ENCODE results near the gene KMT2D. TPM values are rescaled to one million over a fixed set of nuclear protein-coding genes. Genes with fewer than 3 reads are reported as not detected.

The KMT2D gene
- total RNA-seq, 4 donors from 2014 or later: 29.4 to 67.9 (median 47.9) TPM

GRCh38 chr12:49094975-49095365 lies 34.4 kb upstream of the KMT2D start:
- Histone ChIP-seq H3K9me3 (no peaks in the 10 kb centered on the region), H3K4me3 (peak overlapping the region in 2 of 4 donors; percentile 27 to 59), H3K27me3 (peaks cover 15 to 51% (median 26%) of the 10 kb centered on the region in 4 donors), H3K27ac (no peak overlapping the region), H3K4me1 (peaks cover 34 to 50% (median 45%) of the 10 kb centered on the region in 3 donors), H3K36me3 (peaks cover 5 to 41% (median 8%) of the 10 kb centered on the region in 3 donors)
- TF ChIP-seq, protein P1, sequence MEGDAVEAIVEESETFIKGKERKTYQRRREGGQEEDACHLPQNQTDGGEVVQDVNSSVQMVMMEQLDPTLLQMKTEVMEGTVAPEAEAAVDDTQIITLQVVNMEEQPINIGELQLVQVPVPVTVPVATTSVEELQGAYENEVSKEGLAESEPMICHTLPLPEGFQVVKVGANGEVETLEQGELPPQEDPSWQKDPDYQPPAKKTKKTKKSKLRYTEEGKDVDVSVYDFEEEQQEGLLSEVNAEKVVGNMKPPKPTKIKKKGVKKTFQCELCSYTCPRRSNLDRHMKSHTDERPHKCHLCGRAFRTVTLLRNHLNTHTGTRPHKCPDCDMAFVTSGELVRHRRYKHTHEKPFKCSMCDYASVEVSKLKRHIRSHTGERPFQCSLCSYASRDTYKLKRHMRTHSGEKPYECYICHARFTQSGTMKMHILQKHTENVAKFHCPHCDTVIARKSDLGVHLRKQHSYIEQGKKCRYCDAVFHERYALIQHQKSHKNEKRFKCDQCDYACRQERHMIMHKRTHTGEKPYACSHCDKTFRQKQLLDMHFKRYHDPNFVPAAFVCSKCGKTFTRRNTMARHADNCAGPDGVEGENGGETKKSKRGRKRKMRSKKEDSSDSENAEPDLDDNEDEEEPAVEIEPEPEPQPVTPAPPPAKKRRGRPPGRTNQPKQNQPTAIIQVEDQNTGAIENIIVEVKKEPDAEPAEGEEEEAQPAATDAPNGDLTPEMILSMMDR (IDR thresholded peaks at IDR 0.05): no peak
- TF ChIP-seq POLR2A (IDR thresholded peaks at IDR 0.05): no peak
- no peak for DNase-seq
- WGBS, 2 donors: 56 to 69% methylated on average over 2 of the region's 2 CpGs
- intact Hi-C loops (cut with DNase I): loop anchor here (10.0 kb wide), 1 partner anchor 140 kb away; no protein-coding TSS in a partner anchor

GRCh38 chr12:49094160-49094974 lies 33.8 kb upstream of the KMT2D start, which contains the start of gene DHH:
Gene DHH (minus strand): TSS chr12:49094801. CDS start chr12:49094512, 289 bp downstream.
- intact Hi-C loops (cut with DNase I): loop anchor here (10.0 kb wide), 1 partner anchor 140 kb away; no protein-coding TSS in a partner anchor
- Histone ChIP-seq H3K36me3 (peaks cover 5 to 35% (median 8%) of the 10 kb centered on the region in 3 donors), H3K9me3 (no peaks in the 10 kb centered on the region), H3K4me3 (peak within 1 kb of the TSS in 3 of 4 donors; percentile 27 to 59 (median 32)), H3K27ac (peak within 1 kb of the TSS in 2 of 4 donors; percentile 5 to 14), H3K27me3 (peaks cover 21 to 57% (median 30%) of the 10 kb centered on the region in 4 donors), H3K4me1 (peaks cover 40 to 56% (median 51%) of the 10 kb centered on the region in 3 donors)
- no peak for DNase-seq
- 0% methylated on average over 4 of the region's 49 CpGs; no CpG with 5 or more reads in 1 of the 2 donors for WGBS, 2 donors
- no peak for TF ChIP-seq POLR2A (IDR thresholded peaks at IDR 0.05)
- TF ChIP-seq, protein P1 (IDR thresholded peaks at IDR 0.05): no peak

GRCh38 chr12:49093792-49094159 lies 33.2 kb upstream of the KMT2D start:
- no peaks in the 10 kb centered on the region for H3K9me3 ChIP-seq
- H3K27ac ChIP-seq: peak overlapping the region in 2 of 4 donors; percentile 5 to 14
- peaks cover 42 to 62% (median 52%) of the 10 kb centered on the region in 3 donors for H3K4me1 ChIP-seq
- intact Hi-C loops (cut with DNase I): loop anchor here (10.0 kb wide), 1 partner anchor 141 kb away; no protein-coding TSS in a partner anchor
- H3K27me3 ChIP-seq: peaks cover 21 to 63% (median 36%) of the 10 kb centered on the region in 4 donors
- 2 to 3% methylated on average over 9 of the region's 9 CpGs for WGBS, 2 donors
- H3K36me3 ChIP-seq: peaks cover 4 to 29% (median 8%) of the 10 kb centered on the region in 3 donors
- peak overlapping the region in 3 of 4 donors; percentile 27 to 59 (median 32) for H3K4me3 ChIP-seq
- no peak for TF ChIP-seq POLR2A (IDR thresholded peaks at IDR 0.05)
- TF ChIP-seq, protein P1 (IDR thresholded peaks at IDR 0.05): no peak
- DNase-seq: no peak

- Histone ChIP-seq H3K36me3 (peaks cover 0 to 21% (median 8%) of the 10 kb centered on the region in 3 donors), H3K9me3 (no peaks in the 10 kb centered on the region), H3K4me1 (peaks cover 42 to 71% (median 61%) of the 10 kb centered on the region in 3 donors), H3K27ac (peak overlapping the region in 2 of 4 donors; percentile 5 to 50), H3K27me3 (peaks cover 21 to 69% (median 37%) of the 10 kb centered on the region in 4 donors), H3K4me3 (peak overlapping the region in 1 of 4 donors; percentile 55)
- 46 to 55% methylated on average over 3 to 4 of the region's 4 CpGs for WGBS, 2 donors
- TF ChIP-seq, protein P1 (IDR thresholded peaks at IDR 0.05): no peak
- TF ChIP-seq POLR2A (IDR thresholded peaks at IDR 0.05): no peak
- intact Hi-C loops (cut with DNase I): loop anchor here (10.0 kb wide), 1 partner anchor 142 kb away; no protein-coding TSS in a partner anchor
- DNase-seq: no peak
Measured at GRCh38 chr12:49092816-49093406, 32.3 kb upstream of the KMT2D start.
